SH-SY5Y (cell line): ENCODE measurements around the gene KIF17.

Source experiments
- GATA2 ChIP-seq: IDR thresholded peaks from 2 replicates; pipeline ENCODE4 v1.6.1; 2011; ENCODE audit warnings: mild to moderate bottlenecking, low read depth, low read length
- GATA3 ChIP-seq: IDR thresholded peaks from 2 replicates; pipeline ENCODE4 v1.6.1; 2011; ENCODE audit warnings: low read depth, mild to moderate bottlenecking, low read length, moderate library complexity

DNA sequence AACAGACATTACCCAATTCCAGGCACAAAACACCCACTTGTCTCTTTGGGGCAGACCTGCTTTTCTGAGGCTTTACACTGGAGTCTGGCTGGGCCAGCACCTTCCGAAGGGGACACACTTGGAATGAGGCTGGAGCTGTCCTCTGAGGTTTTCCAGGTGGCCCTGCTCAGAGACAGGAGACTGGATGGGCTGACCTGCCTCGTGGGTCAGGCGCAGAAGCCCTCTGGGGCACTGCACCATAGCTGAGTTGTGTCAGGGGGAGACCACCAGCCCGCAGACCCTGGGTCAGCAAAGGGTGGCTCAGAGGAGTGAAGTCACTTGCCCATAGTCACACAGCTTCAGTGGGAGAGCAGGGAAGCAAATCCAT, 12.9 kb upstream of the KIF17 start:
- TF ChIP-seq GATA2 (no peak), GATA3 (no peak)
